CD4-positive, alpha-beta T cell treated with Interleukin-17A for 1 hour (primary cell): ENCODE data around the gene TNRC6C.
"Not testable (repeated sequence)": the region's sequence is repeated elsewhere in the genome, so short reads cannot be mapped to it uniquely, and the experiment has no call there.

Source experiments
- DNase-seq: peaks from one replicate; pipeline ENCODE4 v3.0.0-alpha.2; 2020

The TNRC6C gene

DNA sequence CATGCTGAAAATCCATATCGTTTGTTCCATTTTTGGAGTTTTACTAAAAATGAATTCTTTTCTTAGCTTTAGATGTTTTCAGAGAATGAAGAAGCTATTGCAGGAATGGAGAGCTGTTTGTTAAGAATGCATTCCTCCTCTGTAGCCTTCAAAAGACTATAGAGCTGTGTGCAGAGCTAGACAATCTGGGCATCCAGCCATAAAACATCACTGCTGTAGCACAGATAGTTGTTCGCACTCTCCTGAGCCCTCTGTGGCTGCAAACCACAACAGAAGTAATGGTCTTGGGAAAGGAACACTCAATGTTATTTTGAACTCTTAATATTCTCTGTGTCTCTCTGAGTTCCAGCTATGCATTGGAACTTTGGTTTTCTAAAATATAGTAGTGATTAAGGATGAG is 4.9 kb downstream of the TNRC6C start:
- peak; percentile 69 for DNase-seq

DNA sequence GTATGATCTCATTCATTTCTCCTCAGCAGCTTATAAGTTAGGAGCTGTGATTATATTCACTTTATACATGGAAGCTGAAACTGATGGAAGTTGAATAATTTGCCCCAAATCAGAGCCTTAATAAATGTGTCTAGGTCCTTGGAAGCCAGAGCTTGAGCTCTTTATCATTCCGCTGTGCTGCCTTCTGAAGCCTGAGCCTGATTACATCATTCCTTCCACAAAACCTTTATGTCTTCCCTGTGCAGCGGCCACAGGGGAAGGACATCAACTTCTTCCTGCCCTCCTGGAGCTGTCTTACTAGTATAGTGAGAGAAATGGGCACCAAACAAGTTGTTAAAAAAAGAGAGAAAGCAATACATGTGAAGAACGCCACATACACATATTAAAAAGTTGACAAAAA is 6.8 kb downstream of the TNRC6C start:
- DNase-seq: no peak

DNA sequence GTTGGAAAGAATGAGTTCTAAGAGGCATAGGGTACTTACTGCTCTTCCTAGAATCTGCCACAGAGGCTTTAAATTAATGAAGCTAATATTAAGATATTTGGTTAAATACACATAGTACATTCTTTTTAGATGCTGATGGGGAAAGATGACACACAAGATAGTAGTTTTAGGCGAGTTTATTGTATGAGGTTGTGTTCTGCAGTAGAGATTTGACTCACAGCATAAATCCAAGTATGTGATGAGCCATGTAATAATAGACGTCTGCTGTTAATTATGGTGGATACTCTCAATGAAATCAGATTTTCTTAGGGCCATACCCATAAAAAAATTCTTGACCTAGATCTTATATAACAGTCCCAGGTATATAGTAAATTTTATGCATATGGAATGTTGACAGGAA is 8.0 kb downstream of the TNRC6C start:
- no peak for DNase-seq

DNA sequence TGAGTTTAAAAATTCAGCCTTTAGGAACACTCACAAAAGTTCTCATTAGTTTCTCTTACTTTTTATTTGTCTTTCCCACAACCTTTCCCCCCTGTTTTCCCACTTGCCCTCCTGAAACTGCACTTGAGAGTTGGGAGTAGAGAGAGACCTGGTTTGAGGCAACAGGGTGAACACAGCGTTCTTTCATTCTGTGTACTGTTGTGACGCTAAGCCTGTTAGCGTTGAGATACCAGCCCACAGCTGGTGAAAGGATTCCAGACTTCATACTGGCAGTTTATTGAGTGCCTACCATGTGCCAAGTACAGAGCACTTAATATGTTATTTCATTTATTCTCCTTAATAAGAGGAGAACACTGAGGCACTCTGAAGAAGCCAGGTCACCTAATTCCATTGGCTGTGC is 10.3 kb downstream of the TNRC6C start:
- no peak for DNase-seq

DNA sequence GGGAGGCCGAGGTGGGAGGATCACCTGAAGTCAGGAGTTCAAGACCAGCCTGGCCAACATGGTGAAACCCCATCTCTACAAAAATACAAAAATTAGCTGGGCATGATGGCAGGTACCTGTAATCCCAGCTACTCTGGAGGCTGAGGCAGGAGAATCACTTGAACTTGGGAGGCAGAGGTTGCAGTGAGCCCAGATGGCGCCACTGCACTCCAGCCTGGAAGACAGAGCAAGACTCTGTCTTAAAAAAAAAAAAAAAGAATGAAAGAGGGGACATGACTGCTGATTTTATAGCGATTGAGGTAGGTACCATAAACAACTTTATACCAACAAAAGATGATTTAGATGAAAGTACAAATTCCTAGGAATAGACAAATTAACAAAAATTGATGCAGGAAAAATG is 13.8 kb downstream of the TNRC6C start:
- not testable (repeated sequence) for DNase-seq

DNA sequence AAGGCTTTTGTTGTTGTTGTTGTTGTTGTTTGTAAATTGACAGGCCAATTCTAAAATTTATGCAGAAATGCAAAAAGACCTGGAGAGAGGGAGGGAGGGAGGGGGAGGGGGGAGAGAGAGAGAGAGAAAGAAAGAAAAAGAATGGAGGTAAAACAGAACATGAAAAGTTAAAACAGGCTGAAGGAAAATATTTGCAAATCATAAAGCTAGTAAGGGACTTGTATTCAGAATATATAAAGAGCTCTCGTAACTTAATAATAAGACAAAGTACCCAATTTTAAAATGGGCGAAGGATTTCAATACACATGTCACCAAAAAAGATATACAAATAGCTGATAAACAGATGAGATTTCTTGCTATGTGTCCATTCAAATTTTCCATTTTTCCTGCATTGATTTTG is 15.4 kb downstream of the TNRC6C start:
- DNase-seq: no peak

DNA sequence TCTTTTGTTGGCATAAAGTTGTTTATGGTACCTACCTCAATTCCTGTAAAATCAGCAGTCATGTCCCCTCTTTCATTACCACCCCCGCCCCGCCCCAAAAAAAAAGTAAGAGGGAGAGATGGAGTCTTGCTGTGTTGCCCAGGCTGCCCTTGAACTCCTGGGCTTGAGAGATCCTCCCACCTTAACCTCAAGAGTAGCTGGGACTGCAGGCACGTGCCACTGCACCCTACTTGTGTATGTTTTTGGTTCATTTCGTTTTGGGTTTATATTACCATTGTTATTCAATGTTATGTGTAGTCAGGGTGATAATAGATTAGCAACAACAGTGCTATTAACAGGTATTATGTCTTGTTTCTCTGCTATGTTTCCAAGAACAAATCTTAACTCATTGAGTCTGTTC is 15.9 kb downstream of the TNRC6C start:
- DNase-seq: no peak

DNA sequence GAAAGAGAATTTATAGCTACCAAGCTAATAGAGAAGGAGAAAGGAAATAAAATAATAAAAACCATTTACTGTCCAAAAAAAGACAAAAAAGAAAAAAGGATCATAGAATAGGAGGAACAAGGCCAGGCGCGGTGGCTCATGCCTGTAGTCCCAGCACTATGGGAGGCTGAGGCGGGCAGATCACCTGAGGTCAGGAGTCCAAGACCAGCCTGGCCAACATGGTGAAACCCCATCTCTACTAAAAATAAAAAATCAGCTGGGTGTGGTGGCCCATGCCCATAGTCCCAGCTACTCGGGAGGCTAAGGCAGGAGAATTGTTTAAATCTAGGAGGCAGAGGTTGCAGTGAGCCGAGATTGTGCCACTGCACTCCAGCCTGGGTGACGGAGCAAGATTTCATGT is 23.9 kb downstream of the TNRC6C start:
- DNase-seq: not testable (repeated sequence)

DNA sequence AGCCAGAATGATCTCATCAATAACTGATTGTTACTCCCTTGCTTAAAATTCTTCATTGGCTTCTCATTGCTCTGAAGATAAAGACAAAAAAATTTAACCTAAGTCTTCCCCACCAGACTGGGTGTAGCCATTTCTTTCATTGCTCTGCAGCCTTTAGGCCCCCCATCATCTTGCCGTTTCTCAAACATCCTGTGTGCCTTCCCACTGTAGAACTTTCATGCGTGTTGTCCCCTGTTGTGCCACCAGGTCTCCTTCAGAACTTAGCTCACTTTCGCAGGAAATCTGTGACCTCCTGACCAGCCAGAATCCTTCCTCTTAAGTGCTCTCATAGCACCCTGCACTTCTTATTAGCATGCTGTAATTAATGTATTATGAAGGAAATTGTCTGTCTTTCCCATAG is 31.8 kb downstream of the TNRC6C start:
- DNase-seq: no peak

DNA sequence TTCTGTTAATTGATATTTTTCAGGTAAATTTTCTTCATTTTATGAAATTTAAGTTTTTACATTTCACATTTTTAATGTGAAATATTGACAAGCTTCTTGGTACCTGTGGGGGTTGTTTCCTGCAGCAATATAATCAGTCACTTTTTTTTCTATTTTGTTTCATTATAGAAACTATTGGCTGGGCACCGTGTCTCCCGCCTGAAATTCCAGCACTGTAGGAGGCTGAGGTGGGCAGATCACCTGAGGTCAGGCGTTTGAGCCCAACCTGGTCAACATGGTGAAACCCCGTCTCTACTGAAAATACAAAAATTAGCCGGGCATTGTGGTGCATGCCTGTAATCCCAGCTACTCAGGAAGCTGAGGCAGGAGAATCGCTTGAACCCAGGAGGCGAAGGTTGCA is 35.2 kb downstream of the TNRC6C start:
- DNase-seq: not testable (repeated sequence)

DNA sequence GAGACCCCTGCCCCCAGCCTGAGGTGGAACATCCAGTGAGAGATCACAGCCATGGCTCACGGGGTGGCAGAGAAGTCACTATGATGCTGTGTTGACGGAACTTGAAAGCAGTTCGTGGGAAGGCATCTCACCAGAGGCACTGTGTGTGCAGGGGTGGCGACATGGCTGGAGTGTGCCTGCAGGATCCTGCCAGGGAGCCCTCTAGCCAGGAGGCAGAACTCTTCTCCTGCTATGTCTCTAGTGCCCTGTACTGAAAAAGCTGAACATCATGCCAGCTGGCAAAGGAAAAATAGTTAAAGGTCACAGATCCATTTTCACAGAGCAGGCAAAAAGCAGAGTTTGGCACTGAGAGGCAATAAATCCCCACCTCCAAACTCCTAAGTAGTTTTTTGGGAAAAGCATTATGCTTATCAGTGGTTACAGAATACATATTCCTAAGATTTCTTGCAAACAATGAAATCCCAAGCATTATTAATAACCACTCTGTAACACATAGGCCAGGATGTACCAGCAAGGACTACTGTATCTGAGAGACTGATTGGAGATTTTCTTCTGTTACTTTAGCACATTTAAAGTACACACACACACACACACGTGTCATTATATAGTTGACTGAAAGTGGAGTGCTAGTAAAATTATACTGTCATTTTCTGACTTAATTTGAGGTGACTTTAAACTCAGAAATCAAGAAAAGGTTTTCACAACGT is 36.8 kb downstream of the TNRC6C start:
- no peak for DNase-seq

DNA sequence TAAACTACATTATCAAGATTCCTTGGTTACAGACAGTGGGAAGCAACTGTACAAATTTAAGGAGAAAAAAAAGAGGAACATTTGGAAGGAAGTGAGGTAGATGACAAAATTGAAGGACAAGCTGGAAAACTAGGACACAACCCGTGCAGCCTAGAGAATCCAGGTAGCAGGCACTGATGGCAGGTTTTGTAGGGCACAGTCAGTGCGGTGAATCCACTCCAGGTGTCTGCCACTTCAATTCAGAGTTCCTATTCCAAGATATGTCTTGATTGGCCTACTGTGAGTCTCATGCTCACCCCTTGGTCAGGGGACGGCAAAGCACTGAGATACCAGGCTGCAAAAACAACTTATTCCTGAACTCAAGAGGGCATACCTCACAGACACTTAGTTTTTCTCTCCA is 37.8 kb downstream of the TNRC6C start:
- no peak for DNase-seq

DNA sequence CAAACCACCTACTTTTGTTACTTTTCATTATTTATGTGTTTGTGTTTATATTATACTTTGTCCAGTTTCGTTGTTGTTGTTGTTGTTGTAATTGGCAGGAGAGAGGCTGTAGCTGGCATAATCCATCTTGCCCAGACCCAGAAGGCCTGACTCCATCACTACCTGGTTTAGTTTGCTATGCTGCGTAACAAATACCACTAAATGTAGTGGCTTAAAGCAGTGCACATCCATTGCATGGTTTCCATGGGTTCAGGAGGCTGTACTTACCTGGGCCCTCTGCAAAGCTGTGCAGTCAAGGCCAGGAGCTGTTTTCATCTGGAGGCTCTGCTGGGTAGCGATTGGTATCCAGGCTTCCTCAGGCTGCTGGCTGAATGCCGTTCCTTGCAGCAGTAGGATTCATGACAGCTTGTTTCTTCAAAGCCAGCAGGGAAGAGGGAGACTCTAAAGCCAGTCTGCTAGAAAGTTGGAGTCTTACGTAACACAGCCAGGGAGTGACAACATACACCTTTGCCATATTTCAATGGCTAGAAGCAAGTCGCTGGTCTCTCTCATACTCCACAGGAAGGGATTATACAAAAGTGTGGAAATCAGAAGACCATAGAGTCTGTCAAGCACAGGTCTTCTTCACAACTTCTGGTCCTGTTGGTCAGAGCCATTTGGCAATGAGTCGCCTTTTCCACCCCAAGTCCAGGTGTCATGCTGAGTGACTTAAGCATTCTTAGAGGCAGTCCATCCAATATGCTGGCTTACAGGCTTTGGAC is 41.1 kb downstream of the TNRC6C start:
- DNase-seq: no peak

DNA sequence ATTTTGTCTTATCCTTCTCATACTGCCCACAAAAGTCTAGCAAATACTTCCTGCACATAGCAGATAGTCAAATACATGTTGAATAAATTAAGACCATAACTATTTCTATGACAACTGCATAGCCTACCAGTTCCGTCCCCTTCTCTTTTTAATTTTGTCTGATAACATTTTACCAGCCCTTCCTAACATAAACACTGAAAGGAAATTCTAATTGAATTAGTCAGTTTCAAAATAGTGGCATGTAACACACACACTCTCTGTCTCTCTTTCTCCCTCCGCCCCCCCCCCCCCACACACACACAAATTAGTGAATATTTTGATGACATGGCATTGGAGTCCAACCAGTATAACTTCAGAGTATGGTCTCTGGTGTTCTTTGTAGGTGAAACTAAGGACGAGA is 41.8 kb downstream of the TNRC6C start:
- DNase-seq: no peak

DNA sequence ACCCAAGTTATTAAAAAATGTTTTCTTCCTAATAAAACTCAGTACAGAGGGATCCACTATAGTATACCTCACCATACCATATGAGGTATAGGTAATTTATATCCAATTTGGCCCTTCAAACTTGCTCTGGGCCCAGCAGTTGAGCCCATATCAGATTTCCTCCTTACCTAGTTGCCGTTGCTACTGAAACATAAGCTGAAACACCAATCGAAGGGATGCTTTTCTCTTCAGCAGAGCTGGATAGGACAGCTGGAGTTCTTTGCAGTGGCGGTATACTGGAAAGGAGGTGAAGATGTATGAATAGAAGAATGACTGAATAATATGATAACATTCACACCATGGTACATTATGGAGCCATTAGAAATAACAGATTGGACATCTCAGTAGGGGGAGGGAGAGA is 42.7 kb downstream of the TNRC6C start:
- no peak for DNase-seq

DNA sequence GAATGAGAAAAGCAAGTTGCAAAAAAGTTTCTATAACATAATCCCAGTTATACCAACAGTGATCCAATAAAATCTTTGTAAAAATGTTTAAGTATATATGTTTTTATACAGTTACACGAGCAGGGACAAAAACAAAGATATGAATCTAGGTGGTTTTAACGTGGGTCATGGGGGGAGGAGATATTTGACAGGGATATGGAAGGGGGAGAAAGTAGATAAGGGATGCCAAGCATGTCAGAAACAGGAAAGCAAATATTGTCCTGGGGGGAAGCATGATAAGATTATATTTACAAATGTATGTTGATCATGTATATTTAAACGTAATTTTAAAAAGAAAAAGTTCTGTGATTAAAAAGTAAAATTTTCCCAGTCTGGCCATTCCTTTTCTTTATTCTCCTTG is 43.1 kb downstream of the TNRC6C start:
- DNase-seq: no peak

DNA sequence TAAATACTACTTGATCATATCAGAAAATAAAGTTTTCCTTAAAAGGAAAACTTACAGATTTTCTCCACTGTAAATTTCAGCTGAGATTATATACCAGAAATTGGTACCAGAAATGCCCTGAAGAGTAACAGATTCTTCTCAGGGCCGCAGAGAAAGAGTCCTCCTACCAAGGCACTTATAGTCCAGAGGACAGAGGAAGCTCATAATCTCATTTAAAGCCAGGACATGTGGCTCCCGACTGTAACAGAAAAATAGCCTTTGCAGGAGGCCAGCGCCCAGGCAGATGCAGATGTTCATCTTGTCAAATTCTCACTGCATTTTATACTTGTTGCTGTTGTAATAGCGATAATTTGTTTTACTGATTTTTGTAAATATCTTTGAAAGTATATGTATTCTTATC is 43.7 kb downstream of the TNRC6C start:
- no peak for DNase-seq

DNA sequence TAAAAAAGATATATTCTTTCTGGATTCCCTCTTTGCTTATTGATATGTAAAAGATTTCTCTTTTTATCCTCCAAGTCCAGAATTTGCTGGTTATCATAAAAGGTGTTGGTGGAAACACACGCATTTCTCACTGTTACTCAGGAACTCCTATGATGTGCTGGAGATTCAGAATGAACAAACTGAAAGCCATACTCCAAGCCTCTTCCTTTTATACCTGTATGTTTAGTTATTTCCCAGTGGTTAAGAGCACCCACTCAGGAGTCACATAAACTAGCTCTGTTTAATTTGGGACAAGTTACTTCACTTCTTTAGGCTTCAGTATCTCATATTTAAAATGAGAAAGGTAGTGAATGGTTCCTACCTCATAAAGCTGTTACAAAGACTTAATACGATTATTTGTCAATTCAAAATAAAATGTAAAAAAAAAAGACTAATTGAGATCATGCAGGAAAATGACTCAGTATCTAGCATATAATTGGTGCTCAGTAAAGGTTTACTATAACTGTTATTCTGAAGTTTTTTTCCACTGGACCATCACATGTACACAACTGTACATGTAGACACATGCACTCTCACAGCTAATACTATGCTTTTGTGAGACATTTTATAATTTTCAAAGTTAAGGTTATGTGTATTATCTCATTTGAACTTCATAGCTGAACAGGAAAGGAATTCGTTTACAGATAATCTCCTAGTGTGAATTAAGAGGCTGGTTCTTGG is 47.1 kb downstream of the TNRC6C start:
- no peak for DNase-seq

DNA sequence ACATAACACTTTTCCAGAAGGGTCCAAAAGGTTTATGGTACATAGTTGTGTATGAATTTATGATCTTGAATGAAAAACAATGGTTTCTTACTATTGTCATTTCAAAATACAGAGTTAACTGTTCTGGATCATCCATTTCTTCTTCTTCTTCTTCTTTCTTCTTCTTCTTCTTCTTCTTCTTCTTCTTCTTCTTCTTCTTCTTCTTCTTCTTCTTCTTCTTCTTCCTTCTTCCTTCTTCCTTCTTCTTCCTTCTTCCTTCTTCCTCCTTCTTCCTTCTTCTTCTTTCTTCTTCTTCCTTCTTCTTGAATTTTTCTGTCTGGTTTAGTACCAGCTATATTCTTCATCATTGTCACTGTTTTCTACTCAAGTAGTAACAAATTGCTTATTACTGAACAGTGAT is 47.8 kb downstream of the TNRC6C start:
- no peak for DNase-seq

DNA sequence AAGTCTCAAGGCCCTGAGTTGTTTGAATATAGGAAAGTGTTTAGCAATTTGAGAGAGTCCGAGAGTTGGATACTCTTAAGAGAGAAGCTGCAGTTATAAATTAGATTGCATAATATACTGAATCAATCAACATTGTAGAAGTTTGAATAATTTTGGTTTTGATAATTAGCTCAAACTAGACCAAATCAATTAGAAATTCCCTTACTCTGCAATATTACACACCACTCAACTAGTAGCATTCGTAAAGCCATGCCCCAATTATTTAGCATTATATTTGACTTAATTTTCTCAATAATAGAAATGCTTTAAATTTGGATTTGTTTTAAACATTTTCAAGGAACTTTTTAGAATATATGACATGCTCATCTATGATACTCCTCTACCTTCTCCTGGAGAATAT is 49.1 kb downstream of the TNRC6C start:
- no peak for DNase-seq

DNA sequence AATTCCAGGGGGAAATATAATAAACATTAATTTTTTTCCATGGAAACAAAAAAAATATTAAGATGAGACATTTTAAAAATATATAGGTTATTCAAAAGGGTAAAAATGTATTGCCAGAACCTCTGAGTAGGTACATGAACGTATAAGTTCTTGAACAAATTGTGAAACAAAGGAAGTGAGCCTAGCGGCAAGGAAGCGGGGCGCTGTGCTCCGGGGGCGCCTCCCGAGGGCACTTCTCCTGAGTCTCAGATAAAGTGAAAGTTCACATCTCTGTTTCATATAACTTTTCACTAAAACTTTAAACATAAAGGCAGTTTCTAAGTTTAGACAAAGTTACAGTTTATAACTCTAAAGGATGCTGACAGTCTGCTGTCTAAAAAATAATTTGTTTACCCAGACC is 52.3 kb downstream of the TNRC6C start:
- DNase-seq: peak; percentile 15

DNA sequence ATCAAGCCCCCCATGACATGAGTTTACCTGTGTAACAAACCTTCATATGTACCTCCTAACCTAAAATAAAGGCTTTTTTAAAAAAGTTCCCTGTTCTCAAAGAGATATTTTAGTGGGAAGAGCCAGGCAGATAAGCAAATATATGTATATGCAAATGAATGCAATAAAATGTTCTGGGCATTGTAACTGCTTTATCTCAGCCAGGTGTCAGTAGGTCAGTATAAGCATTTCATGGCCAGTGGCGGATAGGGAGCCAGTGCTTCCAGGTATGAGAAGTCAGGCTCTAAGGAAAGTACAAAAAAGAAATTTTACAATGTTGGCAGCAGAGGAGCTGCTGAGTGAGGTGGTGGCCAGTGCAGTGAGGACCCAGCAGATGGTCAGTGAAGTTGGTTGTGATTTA is 53.9 kb downstream of the TNRC6C start:
- DNase-seq: no peak

DNA sequence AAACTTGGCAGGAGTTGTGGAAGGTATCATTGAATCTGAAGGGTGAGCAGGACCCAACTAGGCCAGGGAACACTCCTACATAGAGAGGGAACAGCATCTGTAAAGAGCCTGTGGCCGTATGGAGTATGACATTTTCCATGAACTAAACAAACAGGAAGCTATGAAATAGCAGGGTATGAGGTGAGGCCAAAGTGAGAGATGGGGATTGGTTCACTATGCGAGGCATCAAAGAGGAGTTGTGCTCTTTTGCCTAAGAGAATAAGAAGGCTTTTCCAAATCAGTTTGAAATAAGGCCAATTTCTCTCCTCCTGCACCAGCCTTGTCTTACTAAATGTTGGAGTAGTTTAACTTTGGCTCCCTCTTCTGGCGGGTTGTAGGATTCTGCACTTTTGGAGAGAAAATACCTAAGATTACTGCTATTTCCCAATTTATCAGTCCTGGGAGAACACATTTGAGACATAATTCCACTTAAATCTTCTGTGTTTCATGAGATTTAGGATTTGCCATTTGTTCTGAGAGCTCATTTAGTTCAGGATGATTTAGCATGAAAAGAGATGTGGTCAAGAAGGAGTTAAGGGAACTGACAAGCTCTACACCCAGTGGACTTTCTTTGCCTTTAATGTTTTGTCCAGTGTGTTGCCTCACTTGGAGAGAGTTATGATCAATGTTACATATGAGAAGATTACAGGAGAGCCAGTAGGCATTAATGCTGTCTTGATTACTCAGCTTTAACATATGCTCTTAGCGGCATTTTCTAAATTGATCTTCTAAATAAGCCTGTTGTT is 55.4 kb downstream of the TNRC6C start:
- DNase-seq: peak; percentile 76
